ENCODE measurements around the gene NPL.

The NPL gene

GRCh38 chr1:182789138-182790076 lies at the start of gene NPL:
Gene NPL, plus strand, starts transcription at chr1:182789773. Its CDS starts 4,599 bp downstream, at chr1:182794372.
- DNase-seq, result peak; percentile 37

DNA sequence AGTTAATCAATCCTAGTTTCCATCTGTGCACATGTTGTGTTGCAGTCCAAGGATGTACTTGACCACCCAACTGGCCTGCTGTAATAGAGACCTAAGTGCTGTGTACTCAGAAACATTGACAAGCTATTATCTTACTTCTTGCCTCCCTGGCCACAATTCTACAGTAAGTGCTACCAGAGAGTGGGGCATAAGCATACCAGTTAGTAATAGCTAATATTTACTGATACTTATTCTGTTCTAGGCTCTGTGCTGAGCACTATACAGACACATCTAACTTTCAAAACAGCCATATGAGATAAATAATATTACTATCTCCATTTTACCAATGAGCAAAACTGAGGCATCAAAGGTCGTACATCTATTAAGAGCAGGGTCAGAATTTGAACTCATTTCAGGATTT lies 49.5 kb upstream of the NPL start:
- no peak for DNase-seq

DNA sequence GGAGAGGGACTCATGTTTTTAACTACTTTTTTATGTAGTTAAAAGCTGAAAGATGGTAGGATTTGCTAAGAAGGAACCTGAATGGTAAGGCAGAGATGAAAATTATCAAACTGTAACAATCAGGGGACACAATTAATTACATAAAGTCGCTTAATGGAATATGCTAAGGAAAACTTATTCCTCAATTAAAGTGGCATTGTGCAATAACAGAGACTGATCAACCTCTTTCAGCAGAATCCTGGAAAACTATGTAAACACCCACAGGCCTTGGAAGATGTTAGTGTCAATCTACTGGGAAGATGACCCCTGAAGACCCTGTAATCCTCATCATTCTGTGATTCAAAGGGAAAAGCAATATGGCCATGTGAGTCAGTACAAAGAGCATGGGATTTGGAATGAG lies 46.8 kb upstream of the NPL start:
- no peak for DNase-seq

GRCh38 chr1:182752077-182752988 lies 37.2 kb upstream of the NPL start:
- DNase-seq, result no peak

DNA sequence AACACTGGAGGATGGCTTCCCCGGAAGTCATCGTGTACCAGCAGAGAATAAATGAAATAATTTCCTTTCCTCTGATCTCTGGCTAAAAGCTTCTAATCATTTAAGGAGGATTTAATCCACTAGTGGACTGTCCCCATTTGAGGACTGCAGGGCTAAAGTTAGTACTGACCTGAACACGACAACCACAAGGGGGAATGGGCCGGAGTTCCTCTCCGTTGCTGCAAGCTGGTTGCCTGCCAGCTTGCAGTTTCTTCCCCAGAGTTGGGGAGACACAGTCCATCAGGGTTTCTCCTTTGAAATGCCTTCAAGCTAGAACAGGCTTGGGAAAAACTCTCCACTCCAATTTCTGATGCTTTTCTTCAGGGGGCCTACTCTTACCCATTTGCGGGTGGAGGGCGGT lies 35.5 kb upstream of the NPL start:
- no peak for DNase-seq

DNA sequence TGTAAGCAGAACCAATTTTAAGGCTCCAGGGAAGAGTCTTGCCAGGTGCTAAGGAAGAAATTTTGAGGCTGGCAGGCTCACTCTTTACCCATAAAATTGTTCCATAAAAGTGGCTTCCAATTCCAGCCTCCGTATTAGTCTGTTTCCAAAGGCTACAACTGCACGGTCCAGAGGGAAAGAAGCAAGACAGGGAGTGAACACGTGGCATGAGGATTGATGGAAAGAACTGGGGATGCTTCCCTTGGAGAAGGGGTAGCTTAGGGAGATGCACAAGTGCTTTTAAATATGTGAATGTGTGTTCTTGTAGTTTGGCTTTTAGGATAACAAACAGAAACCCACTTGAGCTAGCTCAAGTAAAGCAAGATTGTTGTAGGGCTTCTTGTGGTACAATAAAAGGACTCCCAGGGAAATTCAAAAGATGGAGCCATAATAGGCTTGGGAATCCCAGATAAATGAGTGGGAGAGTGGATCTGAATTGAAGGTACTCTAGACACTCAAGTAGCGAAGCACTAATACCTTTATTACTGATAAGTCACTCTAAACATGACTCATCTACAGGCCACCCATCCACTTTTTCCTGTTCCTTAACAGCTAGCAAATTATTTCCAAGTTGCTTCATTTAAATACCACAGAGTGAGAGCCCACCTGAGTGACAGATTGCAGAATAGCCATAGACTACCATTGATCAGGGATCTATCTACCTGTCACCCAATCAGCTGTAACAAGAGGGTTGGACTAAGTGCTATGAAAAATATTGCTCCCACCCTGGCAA lies 34.8 kb upstream of the NPL start:
- no peak for DNase-seq

DNA sequence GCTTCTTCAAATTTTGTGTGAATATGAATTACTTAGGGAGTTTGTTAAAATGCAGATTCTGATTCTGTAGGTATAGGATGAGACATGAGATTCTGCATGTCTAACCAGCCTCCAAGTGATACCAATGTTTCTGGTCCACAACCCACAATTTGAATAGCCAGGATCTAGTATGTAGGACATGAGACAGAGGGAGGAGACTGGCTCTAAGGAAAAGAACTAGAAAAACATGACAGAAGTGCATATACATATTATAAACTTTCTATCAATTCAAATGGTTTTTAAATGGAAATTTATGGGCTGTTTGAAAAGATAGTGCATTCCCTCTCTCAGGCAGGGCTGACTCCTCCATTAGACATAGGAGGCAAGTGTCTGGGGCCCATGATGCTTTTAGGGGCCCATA lies 33.9 kb upstream of the NPL start:
- no peak for DNase-seq

DNA sequence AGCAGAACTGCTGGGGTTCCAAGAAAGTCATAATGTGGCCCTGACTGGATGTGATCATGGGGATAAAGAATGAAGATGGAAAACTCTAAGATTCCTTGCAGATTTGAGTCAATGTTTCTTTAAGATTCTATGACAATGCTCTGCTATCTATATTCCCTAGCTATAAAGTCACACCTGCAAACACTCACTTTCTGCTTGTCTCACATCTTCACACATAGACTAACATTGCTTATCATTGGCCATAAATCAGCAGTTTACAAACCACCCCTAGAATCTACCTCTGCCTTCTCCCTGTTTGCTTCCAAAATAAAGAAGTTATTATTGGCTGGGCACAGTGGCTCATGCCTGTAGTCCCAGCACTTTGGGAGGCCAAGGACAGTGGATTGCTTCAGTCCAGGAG lies 33.1 kb upstream of the NPL start:
- DNase-seq, result no peak

DNA sequence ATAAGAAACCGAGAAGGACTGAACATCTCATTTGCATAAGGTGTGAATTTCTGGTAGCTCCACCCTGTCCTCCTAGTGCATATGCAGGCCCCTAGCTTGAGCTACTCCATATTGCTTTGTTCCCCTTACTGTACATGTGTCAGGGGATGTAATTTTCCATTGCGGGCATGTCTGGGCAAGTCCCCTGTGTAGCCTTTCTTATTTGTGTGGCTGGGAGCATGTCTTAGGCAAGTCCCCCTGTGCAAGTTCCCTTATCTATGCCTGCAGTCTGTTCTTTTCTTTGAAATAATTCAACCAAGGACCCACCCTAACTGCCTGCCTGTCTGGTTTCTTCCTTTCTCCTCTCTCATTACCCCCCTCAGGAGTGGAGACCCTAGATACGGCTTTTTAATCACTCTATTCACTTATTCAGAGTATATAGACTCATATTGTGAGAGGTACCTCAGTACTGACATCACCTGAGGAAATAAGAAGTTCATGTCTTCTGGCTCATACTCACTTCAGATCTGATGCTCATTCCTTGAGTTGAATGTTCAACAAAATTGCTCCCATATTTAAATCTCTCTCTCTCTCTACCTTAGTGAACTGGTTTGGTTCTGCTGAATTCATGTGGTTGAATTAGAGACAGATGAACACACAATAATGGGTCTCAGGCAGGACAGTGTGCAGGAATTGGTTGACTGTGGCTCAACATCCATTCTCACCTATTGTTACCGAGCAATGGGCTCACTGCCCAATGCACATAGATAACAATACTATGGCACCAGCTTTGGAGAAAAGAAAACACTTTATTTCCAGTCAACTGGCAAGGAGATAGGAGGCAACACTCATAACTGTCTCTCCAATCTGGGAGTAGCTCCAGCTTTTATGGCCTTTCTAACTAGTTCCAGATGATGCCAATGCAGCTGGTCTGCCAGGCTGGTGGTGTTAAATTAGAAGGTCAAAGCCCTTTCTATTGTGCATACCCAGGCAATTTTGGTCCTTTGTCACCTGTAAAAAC lies 27.9 kb upstream of the NPL start:
- DNase-seq, result no peak

DNA sequence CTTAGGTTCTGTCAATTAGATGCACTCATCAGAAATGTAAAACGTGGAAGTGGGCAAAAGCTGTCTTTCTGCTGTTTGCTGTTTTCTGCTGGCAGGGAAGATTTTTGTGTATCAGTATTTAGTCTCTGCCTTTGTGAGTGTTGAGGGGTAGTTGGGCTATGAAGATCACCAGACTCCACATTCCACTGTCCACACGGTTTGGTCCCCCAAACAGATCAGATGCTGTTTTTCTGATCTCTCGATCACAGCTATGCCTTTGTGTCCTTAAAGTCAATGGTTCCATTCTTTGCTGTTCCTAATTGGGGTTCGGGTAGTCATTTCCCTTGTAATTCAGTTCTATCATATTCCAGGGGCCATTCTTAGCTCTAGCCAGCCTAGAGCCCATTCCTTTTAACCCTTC lies 27.0 kb upstream of the NPL start:
- DNase-seq, result no peak

DNA sequence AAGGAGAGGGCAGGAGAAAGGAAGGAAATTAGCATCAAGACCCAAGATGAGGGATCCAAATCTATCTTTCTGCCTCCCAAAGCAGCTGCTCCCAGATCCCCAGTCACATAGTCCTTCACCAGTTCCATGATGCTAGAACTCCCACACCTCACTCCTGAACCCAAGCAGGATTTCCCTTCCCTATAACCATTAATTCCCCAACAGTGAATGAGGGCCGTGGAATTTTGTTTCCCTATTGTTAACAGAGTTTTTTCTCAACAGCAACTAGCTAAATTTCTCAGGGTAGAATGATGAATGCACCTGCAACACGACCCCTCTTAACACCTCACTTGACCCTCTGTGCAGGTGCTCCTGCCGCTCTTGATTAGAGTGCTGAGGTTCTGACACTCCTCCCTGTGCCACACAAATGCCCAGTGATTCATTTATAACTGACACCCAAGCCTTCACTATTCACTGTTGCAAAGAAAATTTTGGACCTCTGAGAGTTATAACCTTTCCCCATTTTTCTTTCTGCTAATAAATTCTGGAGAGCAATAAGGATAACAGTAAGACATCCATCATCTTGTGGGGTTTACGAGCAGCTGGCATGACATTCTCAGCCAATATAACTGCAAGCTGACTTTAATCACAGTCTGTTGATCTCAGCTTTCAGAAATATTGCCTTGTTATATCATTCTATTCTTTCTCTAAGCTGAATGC lies 25.4 kb upstream of the NPL start:
- peak; percentile 16 for DNase-seq

DNA sequence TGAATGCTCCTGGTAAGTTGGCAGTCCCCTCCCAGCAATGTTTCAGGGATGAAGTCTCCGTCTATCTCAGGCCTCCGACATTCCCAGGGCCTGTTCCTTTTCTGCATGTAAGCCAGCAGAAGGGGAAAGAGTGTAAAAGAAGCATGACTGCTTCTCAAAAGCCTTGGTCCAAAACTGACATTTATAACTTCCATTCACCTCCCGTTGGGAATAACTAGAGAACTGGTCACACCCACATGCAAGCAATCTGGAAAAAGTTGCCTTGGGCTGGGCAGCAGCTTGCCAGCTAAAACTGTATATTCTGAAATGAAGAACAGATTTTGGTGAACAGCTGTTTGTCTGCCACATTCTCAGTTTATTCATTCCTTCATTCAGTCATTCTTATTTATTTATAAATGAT lies 24.2 kb upstream of the NPL start:
- peak; percentile 16 for DNase-seq

DNA sequence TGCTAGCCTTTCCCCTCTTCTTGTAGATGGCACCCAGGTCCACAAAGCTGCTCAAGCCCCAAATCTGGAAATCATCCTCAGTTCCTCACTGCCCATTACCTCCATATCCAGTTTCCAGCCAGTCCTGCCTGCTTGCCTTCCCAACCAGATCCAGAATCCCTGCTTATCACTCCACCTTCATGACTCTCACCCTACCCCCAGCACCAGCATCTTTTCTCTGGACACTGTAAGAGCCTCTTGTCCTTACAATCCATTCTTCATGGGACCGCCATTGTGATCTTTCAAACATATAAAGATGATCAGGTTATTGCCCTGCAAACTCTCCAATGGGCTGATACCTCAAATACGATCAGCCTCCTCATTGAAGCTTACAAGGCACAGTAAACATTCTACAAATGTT lies 23.5 kb upstream of the NPL start:
- DNase-seq, result no peak

GRCh38 chr1:182766881-182767645 lies 22.5 kb upstream of the NPL start:
- no peak for DNase-seq

DNA sequence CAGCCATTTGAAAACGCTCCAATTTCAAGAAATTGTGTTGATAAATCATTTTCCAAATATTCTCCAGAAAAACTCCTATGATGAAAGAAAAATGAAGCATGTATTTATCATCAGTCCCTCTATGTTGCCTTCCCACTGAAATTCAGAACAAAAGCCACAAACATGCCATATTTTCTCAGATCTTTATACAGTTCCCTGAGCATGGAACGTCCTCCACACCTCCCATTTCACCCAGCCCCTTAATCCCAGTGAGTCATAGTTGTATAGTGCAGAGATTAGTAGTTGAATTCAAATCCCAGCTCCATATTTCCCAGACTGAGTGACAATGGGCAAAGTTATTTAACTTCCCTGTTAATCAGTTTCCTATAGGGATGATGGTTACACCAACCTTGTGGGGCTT lies 20.6 kb upstream of the NPL start:
- DNase-seq, result no peak

GRCh38 chr1:182770232-182770631 lies 19.3 kb upstream of the NPL start:
- DNase-seq, result no peak

DNA sequence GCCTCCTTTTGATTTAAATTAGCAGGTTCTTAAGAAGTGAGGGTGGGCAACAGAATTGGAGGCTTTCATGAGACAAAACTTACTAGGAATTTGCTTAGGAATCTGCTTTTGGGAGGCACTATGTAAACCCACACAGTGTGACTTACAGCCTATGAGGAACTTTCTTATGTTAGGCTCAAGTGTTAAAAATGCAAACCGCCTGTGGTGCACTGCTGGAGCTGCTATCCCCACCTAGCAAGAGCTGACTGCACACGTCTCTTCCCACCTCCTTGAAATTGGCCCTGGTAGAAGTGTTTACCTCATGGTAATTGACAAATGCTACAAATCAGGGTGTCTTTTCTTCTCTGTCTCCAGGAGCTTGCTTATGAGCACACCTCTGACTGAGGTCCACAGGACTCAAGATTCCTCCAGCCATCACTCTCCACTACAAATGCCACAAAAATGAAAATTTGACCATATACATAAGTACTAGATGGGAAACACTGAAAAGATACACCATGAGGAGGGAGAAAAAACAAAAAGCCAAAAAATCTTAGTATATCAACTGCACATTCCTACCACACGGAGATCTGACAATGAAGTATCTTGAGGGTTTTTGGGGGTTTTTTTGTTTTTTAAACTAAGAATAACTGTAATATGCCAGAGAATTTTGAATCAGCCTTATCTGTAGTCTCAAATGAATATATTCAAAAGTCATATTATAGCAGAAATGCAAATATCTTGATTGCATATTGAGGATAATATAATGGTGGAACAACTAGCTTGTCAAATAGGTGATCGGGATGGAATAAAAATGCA lies 18.2 kb upstream of the NPL start:
- DNase-seq, result no peak

- DNase-seq, result no peak
Measured at GRCh38 chr1:182777386-182777785, 12.2 kb upstream of the NPL start.

DNA sequence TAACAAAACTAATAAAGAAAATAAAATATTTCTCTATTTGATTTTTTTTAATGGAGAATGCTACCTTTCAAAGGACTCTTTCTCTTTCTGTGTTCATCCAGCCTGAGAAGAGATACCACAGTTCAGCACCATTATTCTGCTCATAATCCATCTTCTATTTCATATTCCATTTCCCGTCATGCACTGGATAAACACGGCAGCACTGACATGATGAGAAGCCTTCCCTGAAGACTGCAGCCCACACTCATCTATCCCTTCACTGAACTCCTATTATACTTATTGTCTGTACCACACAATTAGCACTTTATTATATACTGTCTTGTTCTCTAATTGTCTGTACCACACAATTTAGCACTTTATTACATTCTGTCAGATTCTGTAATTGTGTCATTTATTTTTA lies 10.7 kb upstream of the NPL start:
- DNase-seq, result no peak

All from NCI-H1694 (cell line).